Right lung (tissue), 5 donors: ENCODE results near the gene ZBTB20. TPM values are rescaled to one million over a fixed set of nuclear protein-coding genes. Genes with fewer than 3 reads are reported as not detected.
A peak's percentile ranks its signal among the peaks of the same experiment; 100 is the strongest.

ENCODE experiments used
- DNase-seq, 2 donors: peaks; one replicate each; pipeline ENCODE4 v3.0.0-alpha.2; 2013
- polyA plus RNA-seq, 5 donors: library from polyadenylated mRNA; unstranded; fragments of 120-200 nt; gene quantifications; one replicate each; pipeline versions ENCODE4 v1.2.1 to v1.2.3, GENCODE V29; 2013; ENCODE audit warnings: inconsistent platforms in 1 of 5, low replicate concordance in 1 of 5; ENCODE audit not compliant: insufficient read length in 5 of 5, insufficient read depth in 1 of 5

Gene ZBTB20
- polyA plus RNA-seq, 5 donors = 0.86 to 5.4 (median 4.4) TPM

DNA sequence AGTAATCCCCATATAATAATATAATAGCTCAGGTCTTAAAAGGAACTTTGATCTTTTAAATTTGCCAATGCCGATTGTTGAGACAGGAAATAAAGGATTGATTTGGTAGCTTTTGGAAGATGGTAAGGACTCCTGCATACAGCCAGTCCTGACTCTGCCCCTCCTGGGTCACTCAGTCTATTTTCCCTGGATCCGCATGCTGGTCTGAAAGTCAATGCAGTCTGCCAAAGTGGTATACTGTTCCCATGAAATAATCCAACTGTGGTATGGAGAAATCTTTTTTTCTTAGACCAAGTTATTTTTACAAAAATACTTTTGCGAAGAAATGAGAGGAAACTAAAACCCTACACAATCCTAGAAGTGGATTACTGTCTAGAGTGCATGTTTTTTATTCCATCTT is 662.2 kb downstream of the ZBTB20 start:
- no peak for DNase-seq

DNA sequence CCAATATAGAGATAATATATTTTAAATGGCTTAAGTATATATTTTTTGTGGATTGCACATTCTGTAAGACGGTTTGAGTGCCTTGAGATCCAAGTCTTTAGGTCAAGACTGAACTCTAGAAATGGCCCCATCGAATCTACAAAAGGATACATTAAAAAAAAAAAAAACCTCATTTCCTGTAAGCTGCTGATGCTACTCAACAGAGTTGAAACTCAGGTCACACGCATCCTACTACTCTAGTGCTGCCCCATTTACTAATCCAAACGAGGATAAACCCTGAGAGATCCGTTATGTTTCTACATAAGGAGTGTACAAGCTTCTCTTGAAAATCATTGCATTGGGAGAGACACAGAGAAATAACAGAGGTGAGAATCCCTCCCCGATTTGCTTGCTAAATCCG is 666.0 kb downstream of the ZBTB20 start:
- no peak for DNase-seq

DNA sequence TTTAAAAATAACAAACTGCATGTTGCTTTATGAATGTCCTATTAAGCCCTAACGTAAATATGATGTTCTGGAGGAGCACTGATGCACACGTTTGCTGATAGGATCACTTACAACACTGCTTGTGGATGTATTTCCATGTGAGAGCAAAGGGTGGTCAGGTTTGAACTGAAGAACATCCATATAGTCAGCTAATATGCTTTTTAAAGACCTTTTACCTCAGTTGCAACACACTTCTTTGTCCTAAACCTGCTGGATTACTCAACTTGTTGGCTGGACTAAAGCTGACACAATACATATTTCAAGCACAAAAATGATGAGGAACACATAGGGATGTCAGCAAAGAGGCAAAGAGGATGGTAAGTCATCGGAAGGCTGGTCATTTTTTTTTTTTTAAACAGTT is 666.6 kb downstream of the ZBTB20 start:
- no peak for DNase-seq

DNA sequence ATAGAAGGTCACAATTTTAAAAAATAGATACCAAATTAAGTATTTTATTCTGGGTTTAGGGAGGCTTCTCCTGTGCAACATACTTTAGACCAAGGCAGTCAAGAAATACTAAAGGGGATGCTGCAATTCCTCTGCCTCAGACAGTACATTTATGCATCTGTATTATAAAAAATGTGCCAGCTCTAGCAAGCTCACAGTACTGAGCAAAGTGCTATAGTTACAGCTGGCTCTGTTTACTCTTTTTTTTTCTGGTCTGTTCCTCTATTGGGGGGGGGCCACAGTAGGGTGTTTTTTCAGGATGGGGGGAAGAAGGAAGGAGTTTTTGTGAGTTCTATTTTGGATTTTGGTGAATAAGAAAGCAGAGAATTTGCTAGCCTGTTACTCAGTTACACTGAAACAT is 668.3 kb downstream of the ZBTB20 start:
- DNase-seq = no peak

DNA sequence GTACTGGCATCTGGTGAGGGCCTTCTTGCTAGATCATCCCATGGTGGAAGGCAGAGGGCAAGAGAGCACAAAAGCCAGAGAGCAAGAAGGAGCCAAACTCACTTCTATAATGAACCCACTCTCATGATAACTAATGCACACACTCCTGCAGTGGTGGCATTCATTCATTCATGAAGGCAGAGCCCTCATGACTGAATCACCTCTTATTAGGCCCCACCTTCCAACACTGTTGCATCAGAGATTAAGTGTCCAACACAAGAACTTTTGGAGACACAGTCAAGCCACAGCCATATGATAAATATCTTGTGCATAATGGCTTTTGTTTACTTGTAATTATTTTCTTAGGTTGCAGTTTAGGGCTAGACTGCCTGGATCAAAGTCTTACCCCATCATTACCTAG is 670.6 kb downstream of the ZBTB20 start:
- DNase-seq = no peak

DNA sequence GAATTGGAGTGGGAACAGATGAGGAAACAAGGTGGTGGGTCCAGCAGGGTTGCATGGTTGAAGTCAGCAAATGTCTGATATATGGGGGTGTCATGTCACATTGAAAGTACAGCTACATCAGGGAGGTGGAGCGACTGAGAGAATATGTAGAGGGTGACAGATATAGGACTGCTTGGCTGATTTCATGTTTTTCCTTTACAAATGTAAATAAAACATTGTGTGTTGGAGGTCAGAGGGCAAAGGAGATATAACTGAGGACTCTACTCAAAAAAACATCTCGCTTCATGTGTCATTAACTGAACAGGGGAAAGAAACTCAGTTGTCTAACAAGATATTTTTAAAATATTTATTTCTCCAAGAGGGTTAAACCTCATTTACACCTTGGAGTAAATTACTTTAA is 675.6 kb downstream of the ZBTB20 start:
- DNase-seq = no peak

DNA sequence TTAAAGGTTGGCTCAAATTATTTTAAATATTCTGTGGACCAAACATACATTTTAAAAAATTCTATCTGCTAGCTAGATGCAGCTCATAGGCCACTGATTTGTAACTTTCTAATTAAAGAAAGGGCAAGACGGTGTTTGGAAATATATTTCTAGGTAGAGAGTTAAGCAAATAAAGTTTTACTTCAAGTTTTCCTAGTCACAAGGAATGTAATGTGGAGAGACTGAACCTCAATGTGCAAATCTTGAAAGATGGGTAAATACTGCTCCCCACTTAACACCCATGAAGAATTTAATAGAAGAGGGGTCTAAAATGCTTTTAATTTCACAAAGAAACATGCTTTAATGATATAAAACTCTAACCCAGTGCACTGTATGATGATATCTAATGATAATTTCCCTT is 678.0 kb downstream of the ZBTB20 start:
- no peak for DNase-seq

DNA sequence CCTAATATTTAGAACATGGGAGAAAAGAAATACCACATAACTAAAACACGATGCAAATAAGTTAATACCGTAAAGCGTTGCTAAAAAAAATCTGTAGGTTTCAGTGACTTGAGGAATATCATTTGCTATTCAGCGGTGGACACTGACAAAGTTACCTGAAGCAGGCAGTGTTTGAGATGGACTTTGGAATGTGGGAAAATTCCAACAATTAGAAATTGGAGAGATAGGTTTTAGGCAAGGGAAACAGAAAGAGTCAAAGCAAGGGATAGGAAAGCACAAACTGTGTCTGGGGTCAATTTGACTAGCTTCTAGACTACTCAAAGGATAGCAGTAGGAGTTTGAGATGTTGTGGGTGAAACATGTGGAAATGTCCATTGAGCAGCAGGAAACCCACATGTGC is 680.3 kb downstream of the ZBTB20 start:
- DNase-seq = no peak

DNA sequence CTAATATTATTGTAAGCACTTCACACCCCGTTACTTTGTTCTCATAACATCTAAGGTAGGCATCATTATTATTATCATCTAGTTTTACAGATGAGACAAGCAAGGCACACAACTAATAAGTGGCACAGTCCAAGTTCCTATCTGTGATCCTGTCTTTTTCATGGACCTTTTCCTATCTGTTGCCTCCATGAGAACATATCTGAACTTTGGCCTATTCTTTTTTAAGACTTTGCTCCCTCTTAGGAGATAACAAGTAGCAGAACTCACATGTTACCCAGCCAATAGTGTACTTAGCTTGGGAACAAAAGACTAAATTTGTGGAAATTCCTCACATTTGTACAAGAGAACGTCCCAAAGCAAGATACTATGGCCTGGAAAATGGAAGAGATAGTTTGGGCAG is 680.8 kb downstream of the ZBTB20 start:
- no peak for DNase-seq

DNA sequence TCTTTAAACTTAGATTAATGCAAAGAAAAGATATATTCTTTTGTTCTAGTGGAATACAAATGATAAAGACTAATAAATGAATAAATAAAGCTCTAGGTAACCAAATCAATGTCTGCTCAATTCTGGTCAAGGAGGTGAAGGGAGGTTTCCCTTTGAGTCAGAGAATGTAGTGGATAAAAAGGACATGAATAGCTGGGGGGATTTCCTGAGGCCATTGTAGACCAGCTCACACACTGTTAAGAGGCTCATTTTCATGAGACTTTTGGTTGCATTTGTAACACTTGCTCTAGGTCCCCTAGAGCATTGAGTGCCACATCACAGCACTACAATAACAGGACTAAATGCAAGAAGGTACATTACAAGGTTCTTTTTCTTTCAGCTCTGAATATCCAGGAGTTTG is 682.5 kb downstream of the ZBTB20 start:
- DNase-seq = no peak

DNA sequence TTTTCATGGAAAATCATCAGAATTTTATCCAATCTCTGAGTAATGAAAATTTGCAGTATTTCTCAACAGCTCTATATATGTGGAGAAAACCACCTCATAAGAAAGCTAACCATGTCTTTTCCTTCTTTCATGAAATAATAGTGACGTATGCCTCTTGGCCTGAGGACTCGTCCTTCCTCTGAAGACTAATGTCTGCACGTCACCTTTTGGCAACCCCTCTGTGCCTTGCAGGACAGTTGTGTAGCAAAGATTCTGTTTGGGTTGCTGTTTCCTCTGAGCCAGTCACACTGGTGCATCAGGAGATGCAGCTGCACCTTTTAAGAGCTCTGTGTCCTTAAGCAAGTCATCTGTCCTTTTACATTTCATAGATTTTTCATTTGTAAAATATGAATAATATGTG is 684.3 kb downstream of the ZBTB20 start:
- DNase-seq = no peak

DNA sequence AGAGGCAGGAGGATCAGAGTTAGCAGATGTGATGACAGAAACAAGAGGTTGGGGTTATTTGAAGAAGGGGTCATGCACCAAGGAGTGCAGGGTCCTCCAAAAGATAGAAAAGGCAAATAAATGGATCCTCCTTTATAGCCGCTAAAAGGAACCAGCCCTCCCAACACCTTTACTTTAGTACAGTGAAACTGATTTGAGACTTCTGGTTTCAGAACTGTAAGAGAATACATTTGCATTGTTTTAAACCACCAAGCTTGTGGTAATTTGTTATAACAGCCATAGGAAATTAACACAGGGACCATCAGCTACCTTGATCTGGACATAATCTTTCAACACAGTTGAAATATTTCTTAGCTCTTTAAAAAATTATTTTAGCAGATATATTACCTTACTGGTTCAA is 686.6 kb downstream of the ZBTB20 start:
- DNase-seq = no peak

DNA sequence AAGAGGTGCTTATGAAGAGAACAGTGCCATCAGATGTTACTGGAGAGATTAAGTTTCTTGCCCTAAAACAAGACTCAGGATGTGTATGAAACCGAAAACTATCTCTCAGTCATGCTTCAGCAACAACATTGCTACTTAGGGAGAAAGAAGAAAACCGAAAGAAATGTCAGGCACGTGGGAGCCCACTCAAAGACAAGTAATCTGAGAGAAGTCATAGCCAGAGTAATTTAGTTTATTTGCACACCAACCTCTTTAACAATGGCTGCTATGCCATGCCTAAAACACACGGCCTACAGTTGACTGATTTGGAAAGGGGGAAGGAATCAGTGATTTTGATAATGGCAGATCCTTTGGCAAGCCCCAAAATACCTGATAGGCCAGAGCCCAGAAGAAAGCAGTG is 690.3 kb downstream of the ZBTB20 start:
- DNase-seq = no peak

DNA sequence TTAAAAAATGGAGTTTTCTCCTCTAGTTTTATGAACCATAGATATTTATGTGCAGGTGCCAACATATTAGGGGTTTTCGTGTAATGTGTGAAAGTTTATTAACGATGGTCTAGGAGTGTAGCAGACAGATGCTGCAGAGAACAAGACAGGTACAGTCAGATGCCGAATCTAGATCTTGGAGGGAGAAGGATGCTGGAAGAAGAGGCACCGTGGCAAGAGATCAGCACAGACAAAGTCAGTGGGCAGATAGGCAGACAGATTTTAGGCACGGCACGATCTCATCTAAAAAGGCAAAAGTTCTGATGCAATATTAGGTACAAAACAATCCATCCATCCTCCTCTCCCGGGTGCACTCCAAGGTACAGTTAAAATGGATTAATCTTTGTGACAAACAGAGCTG is 691.7 kb downstream of the ZBTB20 start:
- no peak for DNase-seq

DNA sequence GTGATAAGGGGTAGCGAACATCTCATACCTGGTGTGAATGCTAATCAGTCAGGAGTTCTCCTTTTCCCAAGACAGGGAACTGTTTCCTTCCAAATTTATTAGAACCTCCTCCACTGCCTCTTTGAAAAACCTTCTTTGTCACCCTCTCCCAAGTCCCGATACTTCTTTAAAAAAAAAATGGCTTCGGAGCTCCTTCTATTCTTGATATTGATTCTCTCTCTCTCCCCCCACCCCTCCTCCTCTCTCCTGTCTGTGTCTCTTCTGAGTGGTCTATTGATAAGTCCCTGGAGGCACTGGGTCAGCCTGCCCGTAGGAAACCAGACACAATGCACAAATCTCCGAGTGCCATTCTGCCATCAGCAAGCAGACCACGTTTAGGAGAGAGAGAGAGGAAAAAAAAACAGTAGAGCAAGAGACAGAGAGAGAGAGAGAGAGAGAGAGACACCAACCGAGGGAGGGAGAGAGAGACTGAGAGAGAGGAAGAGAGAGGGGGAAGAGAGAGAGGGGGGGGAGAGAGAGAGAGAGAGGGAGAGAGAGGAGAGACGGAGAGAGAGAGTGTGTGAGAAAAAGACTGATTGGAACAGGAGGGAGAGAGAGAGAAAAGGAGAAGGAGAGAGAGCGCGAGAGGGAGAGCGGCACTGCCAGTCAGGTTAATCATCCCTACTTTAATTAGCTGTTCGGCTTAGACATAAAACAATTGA is 692.4 kb downstream of the ZBTB20 start:
- peak; percentile 44 to 49 for DNase-seq

DNA sequence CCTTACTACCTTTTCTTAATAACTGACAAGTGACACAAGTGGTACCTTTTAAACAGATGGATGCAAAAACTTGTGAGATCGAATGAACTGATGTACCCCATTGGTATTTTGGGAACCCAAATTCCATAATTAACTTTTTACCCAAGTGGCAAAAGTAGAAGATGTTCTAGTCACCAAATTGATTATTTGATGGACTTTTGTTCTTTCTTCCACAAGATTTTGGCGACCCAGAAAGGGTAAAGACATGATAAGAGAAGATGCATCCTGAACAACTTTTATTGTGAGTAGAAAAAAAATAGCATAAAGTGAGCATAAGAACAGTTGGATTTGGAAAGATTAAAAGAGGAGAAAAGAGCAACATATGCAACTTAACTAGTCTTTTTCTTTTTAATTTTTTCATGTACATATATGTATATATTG is 693.7 kb downstream of the ZBTB20 start:
- DNase-seq = no peak

DNA sequence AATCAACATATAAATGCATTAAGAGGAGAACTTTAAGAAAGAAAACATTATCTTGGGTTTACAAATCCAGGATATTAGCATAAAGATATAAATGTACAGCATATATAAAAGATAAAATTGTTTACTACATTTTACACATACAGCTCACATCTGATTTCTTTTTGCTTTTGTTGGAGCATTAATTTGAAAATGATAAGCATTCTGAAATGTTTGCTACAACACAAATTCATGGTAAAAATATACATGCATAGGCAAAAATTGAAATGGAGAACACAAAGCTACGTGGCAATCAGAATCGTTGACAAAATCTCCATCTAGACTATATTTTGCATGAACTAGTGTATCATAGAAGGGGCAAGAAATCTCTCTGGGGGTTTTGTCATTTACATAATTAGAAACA is 694.2 kb downstream of the ZBTB20 start:
- no peak for DNase-seq

DNA sequence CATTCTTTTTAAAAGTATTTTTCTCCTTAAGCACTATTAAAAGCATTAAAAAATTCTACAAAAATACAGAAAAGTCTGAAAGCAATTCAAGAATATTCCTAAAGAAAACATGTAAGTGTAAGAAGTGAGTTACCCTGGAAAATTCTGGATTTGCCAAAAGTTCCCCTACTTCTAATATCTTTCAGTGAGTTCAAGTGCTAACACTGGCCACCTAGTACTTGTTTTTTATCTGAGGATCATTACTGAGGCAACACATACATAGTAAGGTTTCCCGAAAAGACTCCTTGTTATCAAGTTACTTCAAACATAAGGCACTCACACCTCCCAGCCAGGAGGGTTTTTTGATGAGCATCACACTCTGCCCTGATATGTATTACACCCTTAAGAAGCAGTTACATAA is 694.8 kb downstream of the ZBTB20 start:
- no peak for DNase-seq

DNA sequence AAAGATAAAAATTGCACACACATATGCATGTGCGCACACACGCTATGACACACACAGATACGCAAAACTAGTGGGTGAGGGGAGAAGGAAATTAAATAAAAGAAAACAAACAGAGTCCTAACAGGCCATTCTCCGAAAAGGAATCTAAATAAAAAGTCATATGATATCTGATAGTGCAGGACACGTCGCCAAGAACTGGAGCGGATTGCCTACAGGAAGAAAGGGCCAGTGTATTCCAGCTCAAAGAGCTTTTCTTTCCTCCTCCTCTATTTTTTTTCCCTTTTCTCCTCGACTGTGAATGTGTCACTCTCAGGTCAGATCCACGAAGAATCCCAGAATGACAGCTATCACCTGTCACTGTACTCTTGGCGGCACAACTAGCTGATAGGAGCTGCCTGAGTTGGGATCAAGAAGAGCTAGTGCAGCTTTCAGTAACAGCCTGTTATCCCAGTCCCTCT is 695.5 kb downstream of the ZBTB20 start:
- peak; percentile 19 to 53 for DNase-seq

DNA sequence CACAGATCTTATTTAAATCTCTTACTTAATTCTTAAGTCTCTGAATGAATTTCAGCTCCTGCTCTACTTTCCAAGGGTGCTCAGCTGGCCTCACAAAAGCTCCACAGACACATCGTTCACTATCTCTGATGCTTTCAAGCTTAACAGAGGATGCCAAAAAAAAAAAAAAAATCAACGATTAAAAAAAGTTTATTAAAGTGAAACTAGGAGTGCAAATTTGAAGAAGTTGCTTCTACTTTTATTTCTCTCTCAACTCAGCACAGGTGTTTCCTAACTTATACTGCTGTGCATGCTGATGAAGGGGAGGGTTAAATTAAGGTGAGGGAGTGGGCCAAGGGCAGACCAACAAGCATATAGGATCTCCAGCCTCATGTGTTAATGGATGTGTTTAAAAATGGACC is 696.0 kb downstream of the ZBTB20 start:
- no peak for DNase-seq

DNA sequence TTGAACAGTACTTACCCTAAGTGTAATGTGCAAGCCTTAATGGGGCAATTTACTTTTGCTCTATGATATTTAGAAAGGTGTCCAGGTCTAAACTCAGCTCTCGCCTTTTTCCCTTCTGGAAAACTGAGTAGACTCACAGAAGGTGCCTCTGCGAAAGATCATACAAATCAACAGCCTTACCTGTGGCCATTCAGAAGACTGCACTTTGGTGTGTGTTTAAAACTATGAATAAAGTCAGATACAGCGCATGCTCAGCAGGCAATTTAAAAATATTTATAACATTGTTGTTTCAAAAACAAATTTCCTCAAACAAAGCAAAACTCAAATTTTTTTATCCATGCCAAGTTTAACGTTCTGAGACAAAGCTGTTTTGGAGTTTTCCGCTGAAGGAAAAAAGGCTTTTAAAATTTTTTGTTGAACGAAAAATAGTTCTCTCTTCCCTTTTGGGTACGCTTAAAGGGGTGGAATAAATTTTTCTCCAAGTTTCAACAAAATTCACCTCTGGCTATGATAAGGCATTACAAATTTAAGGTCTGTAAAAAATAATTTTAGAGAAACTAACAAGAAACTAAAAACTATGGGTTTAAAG is 697.0 kb downstream of the ZBTB20 start:
- no peak for DNase-seq

DNA sequence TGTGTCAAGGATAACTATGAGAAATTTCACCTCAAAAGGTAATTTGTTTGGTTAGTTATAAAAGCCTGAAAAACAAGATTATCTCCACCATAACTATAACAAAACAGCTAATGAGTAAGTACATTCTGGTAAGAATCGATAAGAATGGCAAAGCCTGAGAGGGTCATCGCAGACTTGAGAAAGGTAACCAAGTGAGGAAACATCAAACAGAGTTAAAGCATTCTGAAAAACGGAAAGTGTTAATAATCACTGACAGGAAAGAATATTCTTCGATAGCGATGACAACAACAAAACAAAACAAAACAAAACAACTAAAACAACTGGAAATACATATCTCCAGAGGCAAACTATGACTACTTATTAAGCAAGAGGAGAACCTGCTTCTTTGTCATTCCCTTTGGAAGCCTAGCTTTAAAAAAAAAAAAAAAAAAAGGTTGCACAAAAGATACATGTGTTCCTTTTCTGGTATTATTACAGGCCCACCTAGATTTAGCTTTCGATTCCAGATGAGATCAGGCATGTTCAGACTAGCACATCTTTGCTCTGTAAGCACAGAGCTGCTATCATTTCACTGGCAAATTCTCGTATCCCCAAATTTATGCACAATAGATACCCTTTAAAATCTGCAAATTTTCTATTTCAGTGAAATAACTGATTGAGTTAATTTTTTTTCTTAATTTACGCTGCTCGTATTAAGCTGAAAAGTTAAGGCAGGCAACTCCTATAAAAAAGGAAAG is 697.6 kb downstream of the ZBTB20 start:
- DNase-seq = no peak

DNA sequence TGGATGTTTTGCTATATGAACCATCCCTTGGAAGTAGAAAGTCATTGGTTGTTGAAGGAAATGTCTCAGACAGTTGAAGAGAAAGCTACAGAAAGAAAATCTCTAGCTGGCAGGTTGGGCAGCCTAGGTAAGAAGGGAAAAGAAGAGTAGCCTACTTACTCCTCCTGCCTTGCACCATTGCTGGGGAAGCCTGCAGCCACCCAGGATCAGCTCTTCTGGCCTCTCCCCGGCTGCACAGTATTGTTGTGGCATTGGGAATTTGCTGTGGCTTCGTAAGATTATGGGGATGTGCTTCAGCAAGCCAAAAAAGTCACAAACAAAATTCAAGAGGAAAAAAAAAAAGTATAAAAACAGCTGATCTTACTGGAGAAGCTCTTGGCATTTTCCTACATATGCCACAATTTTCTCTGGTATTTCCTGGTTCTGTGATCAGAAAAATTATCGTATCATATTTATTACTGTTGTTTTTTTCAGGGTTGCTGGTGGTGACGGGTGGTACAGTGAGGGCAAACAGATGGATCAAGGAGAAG is 699.1 kb downstream of the ZBTB20 start:
- no peak for DNase-seq
